Activated B cell treated with CpG ODN at 0.5 μM for 24 hours (primary cell): ENCODE measurements around the gene SNCG. TPM values are rescaled to one million over a fixed set of nuclear protein-coding genes. Genes with fewer than 3 reads are reported as not detected.

Experiments
- ATAC-seq: fragments of 200-7000 bp; cut with Tn5 transposase; one replicate; pipeline ENCODE4 v1.10.0; 2021; ENCODE audit warnings: low read depth, mild to moderate bottlenecking, moderate library complexity
- CTCF ChIA-PET: fragments of 350-600 bp; sonication (Branson Sonifier 250); formaldehyde crosslinking; loops from one replicate; lab custom pipeline; 2021; ENCODE audit warnings: antibody characterized with exemption; lab: Charles Lee
- POLR2A ChIA-PET: fragments of 350-600 bp; sonication (Branson Sonifier 250); formaldehyde crosslinking; loops from one replicate; lab custom pipeline; 2021; ENCODE audit warnings: antibody characterized with exemption; lab: Charles Lee
- DNase-seq: peaks from one replicate; pipeline ENCODE4 v3.0.0; 2022
- H3K27ac Mint-ChIP-seq: one replicate; pipeline ENCODE4 v1.8.0; 2020; ENCODE audit warnings: mixed read lengths
- H3K27me3 Mint-ChIP-seq: one replicate; pipeline ENCODE4 v1.8.0; 2021; ENCODE audit warnings: mixed read lengths
- H3K36me3 Mint-ChIP-seq: one replicate; pipeline ENCODE4 v1.8.0; 2021; ENCODE audit warnings: low read depth, mixed read lengths
- H3K4me1 Mint-ChIP-seq: one replicate; pipeline ENCODE4 v1.8.0; 2021; ENCODE audit warnings: mixed read lengths
- H3K4me3 Mint-ChIP-seq: one replicate; pipeline ENCODE4 v1.8.0; 2020; ENCODE audit warnings: mild to moderate bottlenecking, mixed read lengths
- H3K9me3 Mint-ChIP-seq: one replicate; pipeline ENCODE4 v1.8.0; 2020; ENCODE audit warnings: mixed read lengths
- CTCF ChIP-seq: fragments of 200-600 bp; IDR thresholded peaks from one replicate; pipeline ENCODE4 v1.8.0; 2022; ENCODE audit warnings: antibody characterized with exemption, mild to moderate bottlenecking
- intact Hi-C: fragments of 100-400 bp; cut with micrococcal nuclease; formaldehyde crosslinking; loops from one replicate; pipeline ENCODE4 v1.15.1; 2024
- total RNA-seq: library from RNA; stranded (reverse); gene quantifications from 2 replicates; pipeline ENCODE4 v1.2.3, GENCODE V29; 2022

SNCG gene
- total RNA-seq, 1 donor from 2014 or later = not detected

- intact Hi-C loops = no loop called here
- H3K27me3 Mint-ChIP-seq = peaks cover 5% of the 10 kb centered on the region
- POLR2A ChIA-PET = no interaction called here
- no peaks in the 10 kb centered on the region for H3K36me3 Mint-ChIP-seq
- no peak for ATAC-seq
- DNase-seq = no peak
- no peak overlapping the region for H3K27ac Mint-ChIP-seq
- no peaks in the 10 kb centered on the region for H3K9me3 Mint-ChIP-seq
- CTCF ChIA-PET = no interaction called here
- TF ChIP-seq CTCF = no peak
- peaks cover 4% of the 10 kb centered on the region for H3K4me1 Mint-ChIP-seq
- H3K4me3 Mint-ChIP-seq = no peak overlapping the region
These were observed 15.7 kb upstream of the SNCG start for GRCh38 chr10:86942441-86943315.

GRCh38 chr10:86943316-86944030 is 14.9 kb upstream of the SNCG start:
- ChIA-PET CTCF (no interaction called here), POLR2A (no interaction called here)
- Mint-ChIP-seq H3K27me3 (peaks cover 5% of the 10 kb centered on the region), H3K4me3 (no peak overlapping the region), H3K27ac (no peak overlapping the region), H3K9me3 (no peaks in the 10 kb centered on the region), H3K36me3 (no peaks in the 10 kb centered on the region), H3K4me1 (peaks cover 4% of the 10 kb centered on the region)
- no peak for TF ChIP-seq CTCF
- ATAC-seq = no peak
- no peak for DNase-seq
- intact Hi-C loops = no loop called here

- CTCF ChIA-PET = no interaction called here
These were observed 14.4 kb upstream of the SNCG start for GRCh38 chr10:86944031-86944419.

GRCh38 chr10:86944471-86944870 is 13.9 kb upstream of the SNCG start:
- intact Hi-C loops = no loop called here
- DNase-seq (no peak), ATAC-seq (no peak)
- POLR2A ChIA-PET = no interaction called here
- H3K4me1 Mint-ChIP-seq = peaks cover 1% of the 10 kb centered on the region
- TF ChIP-seq CTCF = no peak
- no peaks in the 10 kb centered on the region for H3K36me3 Mint-ChIP-seq
- H3K9me3 Mint-ChIP-seq = no peaks in the 10 kb centered on the region
- no peak overlapping the region for H3K4me3 Mint-ChIP-seq
- H3K27me3 Mint-ChIP-seq = peaks cover 5% of the 10 kb centered on the region
- H3K27ac Mint-ChIP-seq = no peak overlapping the region
- CTCF ChIA-PET = no interaction called here

More at GRCh38 chr10:86944031-86944419, 14.4 kb upstream of the SNCG start:
- POLR2A ChIA-PET = no interaction called here
- Mint-ChIP-seq H3K36me3 (no peaks in the 10 kb centered on the region), H3K27ac (no peak overlapping the region), H3K27me3 (peaks cover 5% of the 10 kb centered on the region), H3K9me3 (no peaks in the 10 kb centered on the region), H3K4me1 (peaks cover 4% of the 10 kb centered on the region), H3K4me3 (no peak overlapping the region)
- ATAC-seq = no peak
- intact Hi-C loops = no loop called here
- no peak for DNase-seq
- no peak for TF ChIP-seq CTCF

GRCh38 chr10:86944907-86945306 is 13.5 kb upstream of the SNCG start:
- ATAC-seq = no peak
- H3K4me1 Mint-ChIP-seq = no peaks in the 10 kb centered on the region
- H3K27ac Mint-ChIP-seq = no peak overlapping the region
- DNase-seq = no peak
- no peaks in the 10 kb centered on the region for H3K9me3 Mint-ChIP-seq
- ChIA-PET POLR2A (no interaction called here), CTCF (interaction anchor here (1.4 kb wide), 1 partner anchor 21 kb away, joined by 4 read pairs; no protein-coding TSS in a partner anchor)
- no peak overlapping the region for H3K4me3 Mint-ChIP-seq
- no peaks in the 10 kb centered on the region for H3K36me3 Mint-ChIP-seq
- peaks cover 5% of the 10 kb centered on the region for H3K27me3 Mint-ChIP-seq
- TF ChIP-seq CTCF = no peak
- intact Hi-C loops = no loop called here
